ENCODE measurements around the gene FOXP1. TPM values are rescaled to one million over a fixed set of nuclear protein-coding genes. Genes with fewer than 3 reads are reported as not detected.

FOXP1 gene
- total RNA-seq, 1 donor from 2014 or later, result 41.2 TPM

GRCh38 chr3:71066849-71067261, 516.7 kb downstream of the FOXP1 start:
- Histone ChIP-seq H3K4me3 (peak overlapping the region; percentile 77), H3K9me3 (replicated peaks) (no peaks in the 10 kb centered on the region), H3K4me1 (peaks cover 82% of the 10 kb centered on the region), H3K27ac (replicated peaks) (peak overlapping the region; percentile 96), H3K27me3 (ENCODE audit: low read depth) (no peaks in the 10 kb centered on the region), H3K36me3 (no peaks in the 10 kb centered on the region)
- intact Hi-C loops (cut with micrococcal nuclease), result loop anchor here (5.0 to 10.0 kb wide), 2 partner anchors 58 to 60 kb away; no protein-coding TSS in a partner anchor
- TF ChIP-seq, protein P1, sequence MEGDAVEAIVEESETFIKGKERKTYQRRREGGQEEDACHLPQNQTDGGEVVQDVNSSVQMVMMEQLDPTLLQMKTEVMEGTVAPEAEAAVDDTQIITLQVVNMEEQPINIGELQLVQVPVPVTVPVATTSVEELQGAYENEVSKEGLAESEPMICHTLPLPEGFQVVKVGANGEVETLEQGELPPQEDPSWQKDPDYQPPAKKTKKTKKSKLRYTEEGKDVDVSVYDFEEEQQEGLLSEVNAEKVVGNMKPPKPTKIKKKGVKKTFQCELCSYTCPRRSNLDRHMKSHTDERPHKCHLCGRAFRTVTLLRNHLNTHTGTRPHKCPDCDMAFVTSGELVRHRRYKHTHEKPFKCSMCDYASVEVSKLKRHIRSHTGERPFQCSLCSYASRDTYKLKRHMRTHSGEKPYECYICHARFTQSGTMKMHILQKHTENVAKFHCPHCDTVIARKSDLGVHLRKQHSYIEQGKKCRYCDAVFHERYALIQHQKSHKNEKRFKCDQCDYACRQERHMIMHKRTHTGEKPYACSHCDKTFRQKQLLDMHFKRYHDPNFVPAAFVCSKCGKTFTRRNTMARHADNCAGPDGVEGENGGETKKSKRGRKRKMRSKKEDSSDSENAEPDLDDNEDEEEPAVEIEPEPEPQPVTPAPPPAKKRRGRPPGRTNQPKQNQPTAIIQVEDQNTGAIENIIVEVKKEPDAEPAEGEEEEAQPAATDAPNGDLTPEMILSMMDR (IDR thresholded peaks at IDR 0.05; ENCODE audit: borderline replicate concordance), result no peak
- no peak for DNase-seq

DNA sequence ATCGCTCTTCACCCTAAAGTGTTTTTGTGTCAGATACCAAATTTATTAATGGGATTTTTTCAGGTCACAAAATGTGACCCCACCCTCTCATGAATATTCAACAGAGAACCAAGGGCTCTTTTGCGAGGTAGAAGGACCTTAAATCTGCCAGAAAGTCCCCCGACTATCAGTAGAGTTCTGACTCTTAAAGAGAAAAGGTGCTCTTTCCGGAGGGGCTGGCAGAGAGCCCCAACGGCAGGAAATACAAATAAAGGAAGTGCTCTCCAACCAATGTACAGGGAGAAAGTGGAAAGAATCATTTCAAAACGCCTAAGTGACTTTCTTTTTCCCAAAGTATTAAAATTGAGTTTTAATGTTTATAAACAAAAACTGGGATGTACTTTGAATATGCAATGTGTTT, 517.2 kb downstream of the FOXP1 start:
- TF ChIP-seq, protein P1 (IDR thresholded peaks at IDR 0.05; ENCODE audit: borderline replicate concordance), result no peak
- DNase-seq, result no peak
- H3K27ac ChIP-seq (replicated peaks), result peak overlapping the region; percentile 96

DNA sequence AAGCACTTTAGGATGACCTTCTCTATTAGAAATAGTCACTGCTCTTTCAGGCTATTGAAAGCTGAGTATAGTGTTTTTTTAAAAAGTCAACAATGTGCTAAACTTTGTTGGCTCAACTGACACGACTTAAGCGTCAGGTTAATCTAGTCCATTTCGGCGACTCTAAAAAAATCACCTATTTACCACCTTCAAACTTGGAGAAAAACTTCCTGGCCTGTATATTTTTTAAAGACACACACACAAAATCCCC, 517.8 kb downstream of the FOXP1 start:
- peak overlapping the region; percentile 96 for H3K27ac ChIP-seq (replicated peaks)

More for the DNA sequence above, 517.2 kb downstream of the FOXP1 start:
- H3K4me3 ChIP-seq, result peak overlapping the region; percentile 77
- intact Hi-C loops (cut with micrococcal nuclease), result loop anchor here (5.0 to 10.0 kb wide), 2 partner anchors 58 to 59 kb away; no protein-coding TSS in a partner anchor
- no peaks in the 10 kb centered on the region for H3K9me3 ChIP-seq (replicated peaks)
- H3K4me1 ChIP-seq, result peaks cover 84% of the 10 kb centered on the region
- no peaks in the 10 kb centered on the region for H3K36me3 ChIP-seq
- H3K27me3 ChIP-seq (ENCODE audit: low read depth), result no peaks in the 10 kb centered on the region

DNA sequence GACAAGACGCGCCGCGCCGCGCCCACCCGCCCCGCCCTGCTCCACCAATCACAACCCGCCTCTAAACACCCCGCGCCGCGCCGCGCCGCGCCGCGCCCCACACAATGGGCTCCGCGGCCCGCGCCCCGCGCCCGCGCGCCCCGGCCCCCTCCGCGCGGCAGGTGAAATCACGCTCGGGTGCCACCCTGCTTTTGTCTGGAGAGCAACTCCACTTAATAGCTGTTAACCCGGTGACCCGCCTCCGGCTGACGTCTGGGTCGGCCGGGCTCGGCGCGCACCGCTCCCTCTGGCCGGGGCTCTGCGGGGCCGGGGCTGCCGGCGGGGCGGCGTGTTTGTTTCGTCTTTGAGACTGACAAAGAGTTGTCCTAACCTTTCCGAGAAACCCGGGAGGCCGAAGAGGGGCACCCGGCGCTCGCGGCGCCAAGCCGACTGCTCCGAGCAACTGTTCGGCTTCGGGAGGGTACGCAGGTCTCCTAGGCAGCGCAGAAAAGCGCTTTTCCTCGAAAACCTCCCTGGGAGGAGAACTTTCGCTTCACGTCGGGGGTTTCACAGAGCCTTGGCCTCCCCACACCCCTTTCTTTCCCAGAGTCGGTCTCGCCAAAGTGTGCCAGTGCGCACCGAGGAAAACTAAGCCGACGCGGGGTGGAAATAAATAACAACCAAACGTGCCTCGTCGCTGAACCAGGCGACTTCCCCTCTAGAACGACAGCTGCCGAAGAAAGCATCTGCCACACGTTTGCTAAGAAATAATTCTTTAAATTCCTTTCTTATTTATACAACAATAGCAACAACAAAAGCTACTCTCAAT, 518.4 kb downstream of the FOXP1 start:
- Histone ChIP-seq H3K27ac (replicated peaks) (peak overlapping the region; percentile 96), H3K4me3 (peak overlapping the region; percentile 77), H3K36me3 (no peaks in the 10 kb centered on the region), H3K4me1 (peaks cover 85% of the 10 kb centered on the region), H3K27me3 (ENCODE audit: low read depth) (no peaks in the 10 kb centered on the region), H3K9me3 (replicated peaks) (no peaks in the 10 kb centered on the region)
- peak; percentile 60 for DNase-seq
- intact Hi-C loops (cut with micrococcal nuclease), result loop anchor here (5.0 to 10.0 kb wide), 2 partner anchors 58 to 60 kb away; no protein-coding TSS in a partner anchor
- TF ChIP-seq, protein P1 (IDR thresholded peaks at IDR 0.05; ENCODE audit: borderline replicate concordance), result no peak

More for the DNA sequence above, 517.8 kb downstream of the FOXP1 start:
- intact Hi-C loops (cut with micrococcal nuclease), result loop anchor here (5.0 to 10.0 kb wide), 2 partner anchors 58 to 59 kb away; no protein-coding TSS in a partner anchor
- TF ChIP-seq, protein P1 (IDR thresholded peaks at IDR 0.05; ENCODE audit: borderline replicate concordance), result no peak
- no peaks in the 10 kb centered on the region for H3K27me3 ChIP-seq (ENCODE audit: low read depth)
- no peaks in the 10 kb centered on the region for H3K9me3 ChIP-seq (replicated peaks)
- no peaks in the 10 kb centered on the region for H3K36me3 ChIP-seq
- H3K4me1 ChIP-seq, result peaks cover 84% of the 10 kb centered on the region
- H3K4me3 ChIP-seq, result peak overlapping the region; percentile 77
- DNase-seq, result no peak

DNA sequence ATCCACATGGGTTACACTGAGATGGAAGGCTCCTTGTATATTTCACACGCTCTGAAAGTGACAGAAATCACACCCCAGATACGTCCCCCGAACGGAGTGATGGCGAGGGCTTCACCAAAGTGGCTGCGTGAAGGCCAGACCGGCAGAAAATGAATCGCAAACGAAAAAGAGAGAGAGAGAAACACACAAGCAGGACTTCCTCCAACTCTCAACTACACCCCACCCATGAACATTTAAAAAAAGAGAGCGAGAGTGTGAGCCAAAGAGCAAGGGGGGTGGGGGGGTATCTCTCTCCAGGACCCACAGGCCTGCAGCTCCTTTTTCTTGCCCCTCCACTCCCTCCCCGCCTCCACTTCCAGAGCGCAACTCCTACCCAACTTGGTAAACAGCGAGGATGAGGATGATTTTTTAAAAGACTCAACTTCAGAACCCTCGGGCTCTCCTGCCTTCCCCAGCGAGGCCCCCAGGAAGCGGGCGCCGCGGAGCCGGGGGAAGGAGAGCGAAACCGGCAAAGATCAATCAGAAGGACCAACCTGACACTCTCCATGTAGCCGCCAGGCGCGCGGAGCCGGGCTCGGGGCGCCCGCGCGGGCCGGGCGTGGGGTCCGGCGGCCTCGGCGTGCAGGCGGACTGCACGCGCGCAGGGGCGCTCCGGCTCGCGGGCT, 519.1 kb downstream of the FOXP1 start:
- no peaks in the 10 kb centered on the region for H3K9me3 ChIP-seq (replicated peaks)
- peak overlapping the region; percentile 77 for H3K4me3 ChIP-seq
- TF ChIP-seq, protein P1 (IDR thresholded peaks at IDR 0.05; ENCODE audit: borderline replicate concordance), result peak; percentile 18
- no peak for DNase-seq
- peak overlapping the region; percentile 96 for H3K27ac ChIP-seq (replicated peaks)
- H3K36me3 ChIP-seq, result no peaks in the 10 kb centered on the region
- no peaks in the 10 kb centered on the region for H3K27me3 ChIP-seq (ENCODE audit: low read depth)
- intact Hi-C loops (cut with micrococcal nuclease), result loop anchor here (10.0 kb wide), 1 partner anchor 60 kb away; no protein-coding TSS in a partner anchor
- peaks cover 86% of the 10 kb centered on the region for H3K4me1 ChIP-seq
